ENCODE results near the gene C12orf75. TPM values are rescaled to one million over a fixed set of nuclear protein-coding genes. Genes with fewer than 3 reads are reported as not detected.

The C12orf75 gene
- total and polyA plus RNA-seq, 2 experiments from 2014 or later, result 43.9 to 69.8 TPM

DNA sequence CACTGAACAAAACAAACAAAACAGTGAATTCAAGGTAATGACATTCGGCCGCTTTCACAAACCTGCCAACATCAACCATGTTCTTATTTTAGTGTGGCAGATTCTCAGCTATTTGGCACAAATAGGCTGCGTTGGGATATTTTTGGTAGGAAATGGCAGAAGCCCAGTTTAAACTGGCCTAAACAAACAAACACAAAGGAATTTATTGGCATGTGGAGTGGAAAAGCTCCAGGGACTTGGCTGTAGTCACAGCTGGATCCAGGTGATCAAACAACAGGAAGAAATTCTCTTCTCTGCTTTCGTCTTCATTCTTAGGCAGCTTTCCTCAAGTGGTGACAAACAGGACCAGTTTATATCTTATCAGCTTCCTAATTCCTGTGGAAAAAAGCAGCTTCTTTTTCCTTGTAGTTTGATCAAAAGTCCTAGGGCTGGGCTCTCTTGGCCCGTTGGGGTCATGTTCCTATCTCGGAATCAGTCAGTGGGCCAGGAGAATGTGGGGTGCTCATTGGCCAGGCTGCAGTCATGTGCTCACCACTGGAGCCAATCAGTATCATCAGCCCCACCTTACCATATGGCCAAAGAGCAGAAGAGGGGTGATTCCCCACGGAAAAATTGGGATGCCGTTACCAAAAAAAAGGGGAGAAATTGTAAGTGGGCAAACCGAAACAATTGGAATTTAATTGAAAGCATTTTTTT lies 22.6 kb downstream of the C12orf75 start:
- H3K79me2 ChIP-seq (replicated peaks; ENCODE audit: insufficient read depth), result no peaks in the 10 kb centered on the region

More for the DNA sequence above, 22.6 kb downstream of the C12orf75 start:
- Mint-ChIP-seq H3K4me3 (no peak overlapping the region), H3K27ac (no peak overlapping the region), H3K27me3 (ENCODE audit: insufficient read depth, low read depth, poor library complexity) (peaks cover 2% of the 10 kb centered on the region), H3K4me1 (peaks cover 20% of the 10 kb centered on the region), H3K9me3 (no peaks in the 10 kb centered on the region), H3K36me3 (ENCODE audit: low read depth) (no peaks in the 10 kb centered on the region)
- no peaks in the 10 kb centered on the region for H3K36me3 ChIP-seq (ENCODE audit: insufficient read depth)
- DNase-seq (ENCODE audit: low spot score) (peak; percentile 56), ATAC-seq (peak; percentile 70)
- H3K27ac ChIP-seq (ENCODE audit: low read depth), result no peak overlapping the region
- H3K4me2 ChIP-seq, result no peak overlapping the region
- H3F3A ChIP-seq (replicated peaks; ENCODE audit: low read depth), result no peaks in the 10 kb centered on the region
- peaks cover 6% of the 10 kb centered on the region; the same call in 1 of the 2 replicates for H3K4me1 ChIP-seq (ENCODE audit: insufficient read depth)
- H3K4me3 ChIP-seq, result no peak overlapping the region
- no peaks in the 10 kb centered on the region for H3K9me2 ChIP-seq (ENCODE audit: insufficient read depth)
- TF ChIP-seq EZH2 (IDR thresholded peaks at IDR 0.05; ENCODE audit: low read depth, unreplicated experiment) (no peak), CREB1 (CRISPR knock-in tag; IDR thresholded peaks at IDR 0.05; ENCODE audit: low read depth) (no peak), ZNF114 (CRISPR knock-in tag; IDR thresholded peaks at IDR 0.05) (no peak), EZH2phosphoT487 (IDR thresholded peaks at IDR 0.05; ENCODE audit: unreplicated experiment) (no peak), STAT1 (IDR thresholded peaks at IDR 0.05; ENCODE audit: unreplicated experiment) (no peak), ZNF331 (CRISPR knock-in tag; IDR thresholded peaks at IDR 0.05; ENCODE audit: low read depth) (no peak), POLR2AphosphoS5 (IDR thresholded peaks at IDR 0.05; ENCODE audit: low read depth) (no peak)
- TF ChIP-seq, protein P1, sequence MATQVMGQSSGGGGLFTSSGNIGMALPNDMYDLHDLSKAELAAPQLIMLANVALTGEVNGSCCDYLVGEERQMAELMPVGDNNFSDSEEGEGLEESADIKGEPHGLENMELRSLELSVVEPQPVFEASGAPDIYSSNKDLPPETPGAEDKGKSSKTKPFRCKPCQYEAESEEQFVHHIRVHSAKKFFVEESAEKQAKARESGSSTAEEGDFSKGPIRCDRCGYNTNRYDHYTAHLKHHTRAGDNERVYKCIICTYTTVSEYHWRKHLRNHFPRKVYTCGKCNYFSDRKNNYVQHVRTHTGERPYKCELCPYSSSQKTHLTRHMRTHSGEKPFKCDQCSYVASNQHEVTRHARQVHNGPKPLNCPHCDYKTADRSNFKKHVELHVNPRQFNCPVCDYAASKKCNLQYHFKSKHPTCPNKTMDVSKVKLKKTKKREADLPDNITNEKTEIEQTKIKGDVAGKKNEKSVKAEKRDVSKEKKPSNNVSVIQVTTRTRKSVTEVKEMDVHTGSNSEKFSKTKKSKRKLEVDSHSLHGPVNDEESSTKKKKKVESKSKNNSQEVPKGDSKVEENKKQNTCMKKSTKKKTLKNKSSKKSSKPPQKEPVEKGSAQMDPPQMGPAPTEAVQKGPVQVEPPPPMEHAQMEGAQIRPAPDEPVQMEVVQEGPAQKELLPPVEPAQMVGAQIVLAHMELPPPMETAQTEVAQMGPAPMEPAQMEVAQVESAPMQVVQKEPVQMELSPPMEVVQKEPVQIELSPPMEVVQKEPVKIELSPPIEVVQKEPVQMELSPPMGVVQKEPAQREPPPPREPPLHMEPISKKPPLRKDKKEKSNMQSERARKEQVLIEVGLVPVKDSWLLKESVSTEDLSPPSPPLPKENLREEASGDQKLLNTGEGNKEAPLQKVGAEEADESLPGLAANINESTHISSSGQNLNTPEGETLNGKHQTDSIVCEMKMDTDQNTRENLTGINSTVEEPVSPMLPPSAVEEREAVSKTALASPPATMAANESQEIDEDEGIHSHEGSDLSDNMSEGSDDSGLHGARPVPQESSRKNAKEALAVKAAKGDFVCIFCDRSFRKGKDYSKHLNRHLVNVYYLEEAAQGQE (IDR thresholded peaks at IDR 0.05; ENCODE audit: unreplicated experiment), result no peak
- TF ChIP-seq, protein P2, sequence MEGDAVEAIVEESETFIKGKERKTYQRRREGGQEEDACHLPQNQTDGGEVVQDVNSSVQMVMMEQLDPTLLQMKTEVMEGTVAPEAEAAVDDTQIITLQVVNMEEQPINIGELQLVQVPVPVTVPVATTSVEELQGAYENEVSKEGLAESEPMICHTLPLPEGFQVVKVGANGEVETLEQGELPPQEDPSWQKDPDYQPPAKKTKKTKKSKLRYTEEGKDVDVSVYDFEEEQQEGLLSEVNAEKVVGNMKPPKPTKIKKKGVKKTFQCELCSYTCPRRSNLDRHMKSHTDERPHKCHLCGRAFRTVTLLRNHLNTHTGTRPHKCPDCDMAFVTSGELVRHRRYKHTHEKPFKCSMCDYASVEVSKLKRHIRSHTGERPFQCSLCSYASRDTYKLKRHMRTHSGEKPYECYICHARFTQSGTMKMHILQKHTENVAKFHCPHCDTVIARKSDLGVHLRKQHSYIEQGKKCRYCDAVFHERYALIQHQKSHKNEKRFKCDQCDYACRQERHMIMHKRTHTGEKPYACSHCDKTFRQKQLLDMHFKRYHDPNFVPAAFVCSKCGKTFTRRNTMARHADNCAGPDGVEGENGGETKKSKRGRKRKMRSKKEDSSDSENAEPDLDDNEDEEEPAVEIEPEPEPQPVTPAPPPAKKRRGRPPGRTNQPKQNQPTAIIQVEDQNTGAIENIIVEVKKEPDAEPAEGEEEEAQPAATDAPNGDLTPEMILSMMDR (conservative IDR thresholded peaks at IDR 0.05; ENCODE audit: low read depth in 2 of 2), result no peak
- TF ChIP-seq, protein P3, sequence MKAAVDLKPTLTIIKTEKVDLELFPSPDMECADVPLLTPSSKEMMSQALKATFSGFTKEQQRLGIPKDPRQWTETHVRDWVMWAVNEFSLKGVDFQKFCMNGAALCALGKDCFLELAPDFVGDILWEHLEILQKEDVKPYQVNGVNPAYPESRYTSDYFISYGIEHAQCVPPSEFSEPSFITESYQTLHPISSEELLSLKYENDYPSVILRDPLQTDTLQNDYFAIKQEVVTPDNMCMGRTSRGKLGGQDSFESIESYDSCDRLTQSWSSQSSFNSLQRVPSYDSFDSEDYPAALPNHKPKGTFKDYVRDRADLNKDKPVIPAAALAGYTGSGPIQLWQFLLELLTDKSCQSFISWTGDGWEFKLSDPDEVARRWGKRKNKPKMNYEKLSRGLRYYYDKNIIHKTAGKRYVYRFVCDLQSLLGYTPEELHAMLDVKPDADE (IDR thresholded peaks at IDR 0.05), result no peak
- H3K27me3 ChIP-seq (ENCODE audit: insufficient read depth), result no peaks in the 10 kb centered on the region
- no peak overlapping the region for H2AFZ ChIP-seq
- H4K20me1 ChIP-seq (replicated peaks; ENCODE audit: insufficient read depth), result no peaks in the 10 kb centered on the region

Measured in GM23338 (cell line).